GM18507 (cell line): Measurements from ENCODE around the gene TMEM54.
"Not testable (repeated sequence)": the region's sequence is repeated elsewhere in the genome, so short reads cannot be mapped to it uniquely, and the experiment has no call there.

Experiments used
- DNase-seq: peaks from one replicate; pipeline ENCODE4 v3.0.0; 2011; ENCODE audit warnings: low read depth; ENCODE audit not compliant: insufficient read length; ENCODE audit errors: extremely low spot score
- FAIRE-seq: peaks from 2 replicates; lab custom pipeline; 2011; peaks lifted over from hg19 to GRCh38; lab: Jason Lieb, UNC

TMEM54 gene

GRCh38 chr1:32920833-32921232 lies 19.6 kb upstream of the TMEM54 start:
- DNase-seq (no peak), FAIRE-seq (no peak)

DNA sequence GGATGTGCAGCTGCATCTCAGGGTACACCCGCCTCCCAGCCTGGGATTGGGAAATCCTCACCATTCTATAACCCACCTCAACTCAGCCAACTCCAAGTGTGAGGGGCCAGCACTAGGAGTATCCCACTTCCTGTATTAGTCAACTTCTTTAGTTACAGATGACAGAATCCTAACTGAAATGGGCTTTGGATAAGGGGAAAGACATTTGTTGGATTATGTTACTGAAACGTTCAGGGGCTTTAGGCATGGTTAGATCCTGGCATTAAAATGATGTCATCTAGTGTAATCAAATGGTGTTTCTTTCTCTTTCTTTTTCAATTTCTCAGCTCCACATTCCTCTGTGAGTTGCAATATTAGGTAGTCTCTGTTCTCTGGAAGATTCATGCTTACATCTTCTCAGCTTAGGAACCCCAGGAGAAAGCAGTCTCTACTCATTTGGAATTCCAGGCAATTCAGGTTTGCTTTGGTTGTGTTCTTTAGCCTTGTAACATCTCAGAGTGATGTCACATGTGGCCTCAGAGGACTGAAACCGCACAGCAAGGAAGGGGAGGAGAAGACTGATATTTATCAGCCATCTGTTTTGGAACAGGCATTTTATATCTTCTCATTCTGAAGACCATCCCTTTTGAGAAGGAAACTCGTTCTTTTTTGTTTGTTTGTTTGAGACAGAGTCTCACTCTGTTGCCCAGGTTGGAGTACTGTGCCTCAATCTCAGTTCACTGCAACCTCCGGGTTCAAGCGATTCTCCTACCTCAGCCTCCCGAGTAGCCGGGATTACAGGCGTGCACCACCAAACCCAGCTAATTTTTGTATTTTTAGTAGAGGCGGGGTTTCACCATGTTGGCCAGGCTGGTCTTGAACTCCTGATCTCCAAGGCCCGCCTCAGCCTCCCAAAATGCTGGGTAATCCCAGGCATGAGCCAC lies 18.9 kb upstream of the TMEM54 start:
- no peak for FAIRE-seq
- DNase-seq = no peak

DNA sequence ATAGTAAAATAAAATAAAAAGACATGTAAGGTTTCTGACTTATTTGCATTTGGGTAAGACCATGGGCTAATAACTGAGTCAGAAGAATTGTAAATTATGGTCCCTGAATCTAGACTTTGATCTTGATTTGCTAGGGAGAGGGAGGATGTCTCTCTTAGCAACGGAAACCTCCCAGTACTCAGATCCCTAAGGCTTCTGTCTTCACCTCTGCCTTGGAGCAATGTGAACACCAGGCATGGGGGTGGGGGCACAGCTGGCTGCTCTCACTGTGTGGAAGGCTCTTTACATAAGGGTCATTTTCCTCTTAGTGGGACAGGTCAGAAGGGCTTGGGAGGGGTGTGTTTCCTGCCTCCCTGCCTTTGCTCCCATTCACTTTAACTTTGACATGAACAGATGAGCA lies 17.0 kb upstream of the TMEM54 start:
- no peak for FAIRE-seq
- DNase-seq = no peak

GRCh38 chr1:32917521-32917920 lies 16.3 kb upstream of the TMEM54 start:
- FAIRE-seq = no peak
- DNase-seq = no peak

DNA sequence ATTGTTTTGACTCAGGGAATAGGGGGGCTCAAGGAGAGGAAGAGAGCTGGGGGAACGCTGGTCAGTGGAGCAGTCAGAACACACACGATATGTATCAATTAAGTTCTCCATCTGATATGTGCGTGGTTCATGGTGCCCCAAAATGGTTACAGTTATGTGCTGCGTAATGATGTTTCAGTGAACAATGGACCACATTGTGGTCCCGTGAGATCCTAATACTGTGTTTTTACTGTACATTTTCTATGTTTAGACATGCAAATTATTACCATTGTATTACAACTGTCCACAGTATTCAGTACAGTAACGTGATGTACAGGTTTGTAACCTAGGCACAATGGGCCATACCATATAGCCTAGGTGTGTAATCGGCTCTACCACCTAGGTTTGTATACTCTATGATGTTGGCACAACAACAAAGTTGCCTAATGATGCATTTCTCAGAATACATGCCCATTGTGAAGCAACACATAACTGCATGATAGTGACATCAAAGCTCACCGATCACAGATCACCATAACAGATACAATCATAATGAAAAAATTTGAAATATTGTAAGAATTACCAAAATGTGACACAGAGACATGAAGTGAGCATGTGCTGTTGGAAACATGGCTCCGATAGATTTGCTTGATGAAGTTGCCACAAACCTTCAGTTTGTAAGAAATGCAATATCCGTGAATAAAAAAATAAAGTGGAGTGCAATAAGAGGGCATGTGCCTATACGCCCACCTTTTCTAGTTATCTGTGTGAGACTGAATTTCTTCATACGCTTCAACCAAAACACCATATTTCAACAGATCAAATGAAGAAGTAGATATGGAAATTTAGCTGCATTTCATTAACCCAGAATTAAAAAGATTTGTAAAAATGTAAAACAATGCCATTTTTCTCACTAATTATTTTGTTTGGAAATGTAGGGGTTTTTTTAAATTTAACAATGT lies 14.8 kb upstream of the TMEM54 start:
- DNase-seq (no peak), FAIRE-seq (no peak)

DNA sequence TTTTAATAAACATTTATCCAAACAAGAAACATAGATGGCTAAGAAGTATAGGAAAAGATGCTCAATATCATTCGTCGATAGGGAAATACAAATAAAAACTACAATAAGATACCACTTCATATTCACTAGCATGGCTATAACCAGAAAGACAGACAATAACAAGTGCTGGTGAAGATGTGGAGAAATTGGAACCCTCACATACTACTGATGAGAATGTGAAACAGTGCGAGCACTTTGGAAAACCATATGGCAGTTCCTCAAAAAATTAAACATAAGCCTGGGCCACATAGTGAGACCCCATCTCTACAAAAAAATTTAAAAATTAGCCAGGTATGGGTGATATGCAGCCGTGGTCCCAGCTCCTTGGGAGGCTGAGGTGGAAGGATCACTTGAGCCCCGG lies 9.1 kb upstream of the TMEM54 start:
- no peak for DNase-seq
- no peak for FAIRE-seq

DNA sequence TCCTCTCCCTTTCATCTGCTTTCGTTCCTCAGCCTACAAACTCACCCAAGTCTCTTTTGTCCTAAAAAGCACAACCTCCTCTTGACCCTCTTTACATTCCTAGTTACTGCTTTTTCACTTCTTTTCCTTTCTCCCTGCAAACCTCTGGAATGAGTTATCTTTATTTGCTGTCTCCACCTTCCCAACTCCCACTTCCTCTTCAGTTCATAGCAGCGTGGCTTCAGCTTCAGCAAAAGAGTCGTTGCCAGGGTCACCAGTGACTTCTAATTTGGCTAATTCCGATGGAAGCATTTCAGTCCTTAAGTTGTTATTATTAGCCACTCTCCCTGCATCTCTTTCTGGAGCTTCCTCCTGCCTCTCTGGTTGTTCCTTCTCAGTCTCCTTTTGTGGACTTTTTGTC lies 6.2 kb upstream of the TMEM54 start:
- DNase-seq (no peak), FAIRE-seq (no peak)

- FAIRE-seq = no peak
- no peak for DNase-seq
Observed at GRCh38 chr1:32906654-32907053, 5.5 kb upstream of the TMEM54 start.

GRCh38 chr1:32905588-32905987 lies 4.4 kb upstream of the TMEM54 start:
- not testable (repeated sequence) for DNase-seq, FAIRE-seq

- no peak for DNase-seq
- FAIRE-seq = no peak
Observed at GRCh38 chr1:32904797-32905196, 3.6 kb upstream of the TMEM54 start.

DNA sequence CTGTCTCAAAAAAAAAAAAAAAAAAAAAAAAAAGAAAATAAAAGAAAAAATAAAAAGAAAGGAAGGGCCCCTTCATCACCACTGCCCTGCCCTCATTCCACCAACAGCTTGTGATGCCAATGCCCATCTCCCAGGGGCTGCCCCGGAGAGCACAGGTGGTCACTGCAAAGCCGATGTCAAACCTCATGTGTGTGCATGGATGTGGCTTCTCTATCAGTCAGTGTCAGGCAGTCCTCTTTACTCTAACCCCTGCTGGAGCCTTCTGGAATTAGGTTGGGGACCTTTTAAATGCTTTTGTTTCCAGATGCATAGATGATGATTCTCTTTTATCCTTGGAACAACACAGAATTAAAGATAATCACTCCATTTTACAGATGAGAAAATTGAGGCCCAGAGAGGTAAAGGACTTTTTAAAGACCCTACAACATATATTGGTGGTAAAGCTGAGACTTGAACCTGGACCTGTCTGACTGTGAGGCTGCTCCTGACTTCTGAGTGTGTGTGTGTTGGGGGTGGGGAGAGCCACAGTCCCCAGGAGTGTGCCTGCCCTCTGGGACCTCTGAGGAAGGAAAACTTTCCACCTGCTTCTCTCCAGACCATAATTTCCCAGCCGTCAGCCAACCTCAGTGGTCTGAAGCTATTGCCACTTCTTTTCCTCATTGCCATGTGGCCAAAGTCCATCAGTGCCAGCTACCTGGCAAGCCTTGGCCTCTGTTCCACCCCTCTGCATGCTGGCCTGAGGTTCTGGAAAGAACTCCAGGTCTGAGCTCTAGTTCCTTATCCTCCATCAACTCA lies 3.0 kb upstream of the TMEM54 start:
- FAIRE-seq = no peak
- no peak for DNase-seq

DNA sequence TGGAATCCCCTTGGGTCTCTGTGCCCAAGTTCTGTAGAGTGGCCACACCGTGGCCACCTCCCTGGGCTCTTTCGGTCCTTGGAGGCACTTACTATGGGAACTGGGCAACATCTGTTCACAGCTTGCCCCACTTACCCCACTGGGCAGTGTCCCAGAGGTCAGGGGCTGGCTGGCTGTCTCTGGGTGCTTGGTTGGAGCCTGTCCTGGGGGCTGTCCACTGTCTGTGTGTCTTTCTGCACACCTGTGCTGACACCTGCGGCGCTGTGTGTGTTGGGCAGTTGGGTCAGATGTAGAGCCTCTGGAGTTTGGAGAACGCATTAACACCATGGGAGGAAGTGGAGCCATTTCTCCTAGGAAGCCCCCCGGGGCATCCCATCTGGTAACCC lies 1.3 kb upstream of the TMEM54 start:
- FAIRE-seq = no peak
- no peak for DNase-seq

DNA sequence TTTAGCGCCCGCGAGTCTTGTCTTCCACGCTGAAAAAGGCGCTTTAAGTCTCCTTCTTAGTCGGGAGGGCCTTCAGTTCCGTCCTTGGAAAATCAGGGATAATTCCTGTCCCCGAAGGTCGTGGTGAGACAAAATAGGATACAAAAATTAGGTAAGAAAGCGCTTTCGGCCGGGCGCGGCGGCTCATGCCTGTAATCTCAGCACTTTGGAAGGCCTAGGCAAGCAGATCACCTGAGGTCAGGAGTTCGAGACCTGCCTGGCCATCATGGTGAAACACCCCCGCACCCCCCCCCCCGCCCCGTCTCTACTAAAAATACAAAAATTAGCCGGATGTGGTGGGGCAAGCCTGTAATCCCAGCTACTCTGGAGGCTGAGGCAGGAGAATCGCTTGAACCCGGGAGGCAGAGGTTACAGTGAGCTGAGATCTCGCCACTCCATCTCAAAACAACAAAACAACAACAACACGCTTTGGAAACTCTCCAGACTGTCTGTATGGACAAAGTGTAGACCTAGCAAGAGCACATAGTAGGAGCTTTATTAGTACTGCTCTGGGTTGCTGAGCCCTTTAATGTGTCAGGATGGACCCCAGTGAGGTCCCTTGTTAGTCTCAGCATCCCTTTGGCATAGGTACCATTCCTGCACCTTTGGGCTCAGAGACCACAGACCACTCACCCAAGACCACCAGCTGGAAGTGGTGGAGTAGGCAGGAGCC lies 790 bp upstream of the TMEM54 start:
- FAIRE-seq (no peak), DNase-seq (no peak)

- DNase-seq (no peak), FAIRE-seq (no peak)
Observed at GRCh38 chr1:32900371-32900955, 726 bp downstream of the TMEM54 start.

DNA sequence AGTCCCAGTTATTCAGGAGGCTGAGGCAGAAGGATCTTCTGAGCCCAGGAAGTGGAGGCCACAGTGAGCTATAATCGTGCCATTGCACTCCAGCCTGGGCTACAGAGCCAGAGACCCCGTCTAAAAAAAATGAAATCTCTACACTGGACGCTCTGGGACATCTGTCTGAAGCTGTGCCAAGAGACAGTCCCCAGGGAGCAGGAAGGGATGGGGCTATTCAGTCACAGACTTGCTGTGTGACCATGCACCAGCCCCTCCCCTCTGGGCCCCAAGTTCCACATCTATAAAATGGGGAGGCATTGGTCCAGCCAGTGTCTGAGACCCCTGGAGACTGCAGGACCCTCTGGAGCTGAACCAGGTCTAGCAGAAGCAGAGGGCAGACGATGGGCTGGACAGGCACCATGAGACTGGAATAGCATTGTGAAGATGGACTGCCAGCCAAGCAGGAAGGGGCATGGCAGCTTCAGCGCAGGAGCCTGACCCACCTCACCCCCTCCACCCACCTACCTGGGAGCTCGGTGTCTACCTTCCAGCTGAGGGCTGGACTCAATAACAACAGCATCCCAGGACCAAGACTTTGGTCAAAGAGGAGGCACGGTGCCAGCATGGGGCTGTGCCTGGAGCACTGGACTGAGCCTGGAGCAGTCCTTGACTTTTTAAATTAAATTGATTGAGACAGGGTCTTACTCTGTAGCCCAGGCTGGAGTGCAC lies 1.4 kb downstream of the TMEM54 start:
- DNase-seq = no peak
- FAIRE-seq = no peak

- FAIRE-seq = no peak
- no peak for DNase-seq
Observed at GRCh38 chr1:32898958-32899357, 2.2 kb downstream of the TMEM54 start.

DNA sequence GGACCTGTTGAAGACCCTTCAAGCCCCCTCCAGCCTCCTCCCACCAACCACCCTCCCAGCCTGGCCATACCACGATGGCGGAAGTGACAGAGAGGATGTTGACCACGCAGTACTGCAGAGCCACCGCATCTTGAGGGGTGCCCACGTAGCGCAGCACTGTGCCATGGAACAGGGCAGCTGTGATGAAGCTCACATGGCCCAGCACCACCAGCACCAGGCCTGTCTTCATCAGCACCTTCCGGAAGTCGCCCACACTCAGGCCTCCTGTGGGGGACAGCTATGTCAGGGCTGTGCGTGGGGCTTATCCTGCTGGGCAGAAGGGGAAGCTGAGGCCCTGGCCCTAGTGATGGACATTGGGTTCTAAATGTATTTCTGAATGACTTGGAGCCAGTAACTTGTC lies 3.1 kb downstream of the TMEM54 start:
- DNase-seq (no peak), FAIRE-seq (no peak)
